H9 (cell line): ENCODE data around the gene MBP. TPM values are rescaled to one million over a fixed set of nuclear protein-coding genes. Genes with fewer than 3 reads are reported as not detected.

Experiments
- DNase-seq: peaks from one replicate; pipeline ENCODE4 v3.0.0-alpha.2; 2017
- H2AFZ ChIP-seq: one replicate; pipeline ENCODE4 v1.6.1; 2013; ENCODE audit warnings: mild to moderate bottlenecking, low read length, control low read depth, moderate library complexity
- H2AK5ac ChIP-seq: 2 replicates; pipeline ENCODE4 v1.6.1; 2013; ENCODE audit warnings: low read length, control low read depth, mixed read lengths; ENCODE audit not compliant: insufficient read length
- H2BK120ac ChIP-seq: one replicate; pipeline ENCODE4 v1.6.1; 2013; ENCODE audit warnings: low read depth, mild to moderate bottlenecking, low read length, control low read depth, inconsistent platforms; ENCODE audit not compliant: poor library complexity, severe bottlenecking
- H2BK12ac ChIP-seq: 2 replicates; pipeline ENCODE4 v1.6.1; 2013; ENCODE audit warnings: low read length, control low read depth, mixed read lengths, low read depth; ENCODE audit not compliant: insufficient read length
- H2BK15ac ChIP-seq: 2 replicates; pipeline ENCODE4 v1.6.1; 2013; ENCODE audit warnings: low read depth, low read length, control low read depth
- H2BK20ac ChIP-seq: one replicate; pipeline ENCODE4 v1.6.1; 2013; ENCODE audit warnings: low read depth, mild to moderate bottlenecking, low read length, control low read depth, inconsistent platforms; ENCODE audit not compliant: poor library complexity, severe bottlenecking
- H2BK5ac ChIP-seq: 2 replicates; pipeline ENCODE4 v1.6.1; 2013; ENCODE audit warnings: low read length, control low read depth, mixed read lengths; ENCODE audit not compliant: insufficient read length
- H3K14ac ChIP-seq: 2 replicates; pipeline ENCODE4 v1.6.1; 2013; ENCODE audit warnings: low read length, control low read depth; ENCODE audit not compliant: insufficient read depth
- H3K18ac ChIP-seq: 2 replicates; pipeline ENCODE4 v1.6.1; 2013; ENCODE audit warnings: low read depth, mild to moderate bottlenecking, mixed read lengths, low read length, control low read depth; ENCODE audit not compliant: insufficient read length
- H3K23ac ChIP-seq: 2 replicates; pipeline ENCODE4 v1.6.1; 2013; ENCODE audit warnings: low read length, control low read depth, mixed read lengths, low read depth; ENCODE audit not compliant: insufficient read length
- H3K23me2 ChIP-seq: 2 replicates; pipeline ENCODE4 v1.6.1; 2013; ENCODE audit warnings: low read depth, mild to moderate bottlenecking, mixed read lengths, low read length, control low read depth; ENCODE audit not compliant: insufficient read length, poor library complexity, severe bottlenecking
- H3K27ac ChIP-seq: 2 replicates; pipeline ENCODE4 v1.5.1; 2013; ENCODE audit warnings: low read length, control low read depth, mixed read lengths, low read depth; ENCODE audit not compliant: insufficient read length
- H3K27me3 ChIP-seq: 2 replicates; pipeline ENCODE4 v1.6.1; 2013; ENCODE audit warnings: low read length, control low read depth, inconsistent platforms; ENCODE audit not compliant: insufficient read depth
- H3K4ac ChIP-seq: 2 replicates; pipeline ENCODE4 v1.6.1; 2013; ENCODE audit warnings: low read depth, mild to moderate bottlenecking, control low read depth, inconsistent platforms, low read length, moderate library complexity
- H3K4me1 ChIP-seq: 2 replicates; pipeline ENCODE4 v1.6.1; 2013; ENCODE audit warnings: low read length, control low read depth, inconsistent platforms; ENCODE audit not compliant: insufficient read depth
- H3K4me2 ChIP-seq: 2 replicates; pipeline ENCODE4 v1.6.1; 2013; ENCODE audit warnings: low read length, control low read depth, mixed read lengths; ENCODE audit not compliant: insufficient read length, insufficient read depth
- H3K56ac ChIP-seq: 2 replicates; pipeline ENCODE4 v1.6.1; 2013; ENCODE audit warnings: low read depth, mild to moderate bottlenecking, mixed read lengths, low read length, control low read depth; ENCODE audit not compliant: insufficient read length
- H3K79me1 ChIP-seq: 2 replicates; pipeline ENCODE4 v1.6.1; 2013; ENCODE audit warnings: low read depth, mild to moderate bottlenecking, moderate library complexity, low read length, control low read depth, inconsistent platforms; ENCODE audit not compliant: insufficient read depth, poor library complexity, severe bottlenecking
- H3K79me2 ChIP-seq: 2 replicates; pipeline ENCODE4 v1.6.1; 2013; ENCODE audit warnings: low read length, control low read depth, inconsistent platforms; ENCODE audit not compliant: insufficient read depth
- H3K9ac ChIP-seq: 2 replicates; pipeline ENCODE4 v1.6.1; 2013; ENCODE audit warnings: low read length, control low read depth, mixed read lengths; ENCODE audit not compliant: insufficient read length; ENCODE audit errors: extremely low read depth
- H3K9me3 ChIP-seq: one replicate; pipeline ENCODE4 v1.6.1; 2013; ENCODE audit warnings: low read depth, low read length, inconsistent platforms; ENCODE audit not compliant: control insufficient read depth
- H3T11ph ChIP-seq: one replicate; pipeline ENCODE4 v1.6.1; 2013; ENCODE audit warnings: mild to moderate bottlenecking, low read length, control low read depth, inconsistent platforms
- H4K20me1 ChIP-seq: one replicate; pipeline ENCODE4 v1.6.1; 2013; ENCODE audit not compliant: control insufficient read depth, insufficient read length, insufficient read depth
- H4K5ac ChIP-seq: 2 replicates; pipeline ENCODE4 v1.6.1; 2013; ENCODE audit warnings: low read depth, mild to moderate bottlenecking, mixed read lengths, low read length, control low read depth; ENCODE audit not compliant: insufficient read length
- H4K8ac ChIP-seq: replicated peaks from 2 replicates; pipeline ENCODE4 v1.6.1; 2013; ENCODE audit warnings: low read length, control low read depth, mixed read lengths, low read depth; ENCODE audit not compliant: insufficient read length
- H4K91ac ChIP-seq: 2 replicates; pipeline ENCODE4 v1.6.1; 2013; ENCODE audit warnings: low read depth, mild to moderate bottlenecking, moderate library complexity, mixed read lengths, low read length, control low read depth; ENCODE audit not compliant: insufficient read length
- H3K27ac Mint-ChIP-seq, 3 experiments: 2 replicates in 2 of 3; 3 replicates in 1 of 3; pipeline ENCODE4 v1.8.0; 2020 to 2021; ENCODE audit warnings: mixed read lengths in 3 of 3, mild to moderate bottlenecking in 1 of 3, moderate library complexity in 1 of 3
- H3K27me3 Mint-ChIP-seq: 2 replicates; pipeline ENCODE4 v1.8.0; 2021; ENCODE audit warnings: low read depth, mild to moderate bottlenecking, moderate library complexity, mixed read lengths
- H3K36me3 Mint-ChIP-seq, 3 experiments: 2 replicates in 2 of 3; 3 replicates in 1 of 3; pipeline ENCODE4 v1.8.0; 2020 to 2021; ENCODE audit warnings: low read depth in 3 of 3, mixed read lengths in 3 of 3; ENCODE audit not compliant: insufficient read depth in 1 of 3
- H3K4me1 Mint-ChIP-seq, 2 experiments: 2 replicates each; pipeline ENCODE4 v1.8.0; 2020; ENCODE audit warnings: mixed read lengths in 2 of 2
- H3K4me3 Mint-ChIP-seq, 2 experiments: 2 replicates in 1 of 2; 3 replicates in 1 of 2; pipeline ENCODE4 v1.8.0; 2020 to 2021; ENCODE audit warnings: mild to moderate bottlenecking in 2 of 2, mixed read lengths in 2 of 2, moderate library complexity in 1 of 2
- H3K9me3 Mint-ChIP-seq, 2 experiments: 2 replicates in 1 of 2; 3 replicates in 1 of 2; pipeline ENCODE4 v1.8.0; 2020; ENCODE audit warnings: mild to moderate bottlenecking in 2 of 2, mixed read lengths in 2 of 2, moderate library complexity in 1 of 2
- CTCF ChIP-seq: fragments of 200-600 bp; sonication (generic); conservative IDR thresholded peaks from 3 replicates; pipeline ENCODE4 v1.8.0; 2021; ENCODE audit warnings: antibody characterized with exemption, mild to moderate bottlenecking
- WGBS: extraction: QIAGEN DNeasy Blood & Tissue Kit; methylation state at CpG from one replicate; pipeline ENCODE4 v1.1.7; 2013; ENCODE audit warnings: missing lambda C conversion rate, low lambda C conversion rate, mixed read lengths; ENCODE audit not compliant: insufficient read length; ENCODE audit errors: extremely low coverage; 5-methylcytosine and 5-hydroxymethylcytosine counted together
- total RNA-seq: library from RNA; stranded (reverse); gene quantifications from 2 replicates; pipeline ENCODE4 v1.2.1, GENCODE V29; 2021

Gene MBP
- total RNA-seq, 1 experiment from 2014 or later, result 8.6 TPM

GRCh38 chr18:77111951-77112746 lies 20.4 kb downstream of the MBP start:
- no peak overlapping the region for H3K4me2 ChIP-seq
- H3K9ac ChIP-seq, result no peak overlapping the region
- H2BK15ac ChIP-seq, result no peak overlapping the region
- no peak overlapping the region for H3K23ac ChIP-seq
- no peak overlapping the region for H3K18ac ChIP-seq
- H3K9me3 ChIP-seq, result no peaks in the 10 kb centered on the region
- Mint-ChIP-seq H3K27me3 (no peaks in the 10 kb centered on the region), H3K4me3 (no peak overlapping the region; a peak in 1 of 5 replicates), H3K36me3 (peaks cover 3 to 8% (median 4%) of the 10 kb centered on the region in 3 experiments; a peak in 4 of 7 replicates), H3K9me3 (no peaks in the 10 kb centered on the region), H3K27ac (peak overlapping the region in 1 of 3 experiments; percentile 46; a peak in 3 of 7 replicates), H3K4me1 (peaks cover 39 to 45% of the 10 kb centered on the region in 2 experiments)
- no peaks in the 10 kb centered on the region for H3K27me3 ChIP-seq
- H2BK20ac ChIP-seq, result no peak overlapping the region
- no peak overlapping the region for H3K27ac ChIP-seq
- H3K23me2 ChIP-seq, result no peaks in the 10 kb centered on the region
- H2BK12ac ChIP-seq, result no peak overlapping the region
- DNase-seq, result no peak
- no peak overlapping the region for H4K8ac ChIP-seq
- TF ChIP-seq CTCF, result no peak
- no peaks in the 10 kb centered on the region for H3K79me2 ChIP-seq
- no CpG with 5 or more reads among the region's 43 CpGs for WGBS
- peaks cover 10% of the 10 kb centered on the region for H3K4me1 ChIP-seq
- H2AFZ ChIP-seq, result no peak overlapping the region
- H3K14ac ChIP-seq, result no peak overlapping the region; the same call in 1 of the 2 replicates
- no peak overlapping the region for H4K91ac ChIP-seq
- no peak overlapping the region for H3K4ac ChIP-seq
- H3K79me1 ChIP-seq, result no peaks in the 10 kb centered on the region
- no peaks in the 10 kb centered on the region for H4K20me1 ChIP-seq
- no peak overlapping the region for H3T11ph ChIP-seq
- H2BK120ac ChIP-seq, result no peak overlapping the region
- no peak overlapping the region for H2AK5ac ChIP-seq
- H3K56ac ChIP-seq, result no peak overlapping the region
- no peak overlapping the region for H2BK5ac ChIP-seq
- no peak overlapping the region for H4K5ac ChIP-seq
